ENCODE measurements around the gene RFTN1.

GRCh38 chr3:16322189-16322588 is 191.3 kb downstream of the RFTN1 start:
- TF ChIP-seq CHD7 (IDR thresholded peaks at IDR 0.05; ENCODE audit: insufficient replicate concordance, low read length): no peak
- no peak for TF ChIP-seq RAD21 (IDR thresholded peaks at IDR 0.05 in 1 of 2, conservative IDR thresholded peaks at IDR 0.05 in 1 of 2; ENCODE audit: low read depth in 2 of 2, low read length in 2 of 2)
- TF ChIP-seq TAF1 (IDR thresholded peaks at IDR 0.05; ENCODE audit: low read depth, low read length): no peak
- TF ChIP-seq SIX5 (IDR thresholded peaks at IDR 0.05; ENCODE audit: low read depth, low read length): no peak
- TF ChIP-seq SIN3A (conservative IDR thresholded peaks at IDR 0.05 in 1 of 2, IDR thresholded peaks at IDR 0.05 in 1 of 2; ENCODE audit: low read depth in 1 of 2, low read length in 2 of 2): no peak
- TF ChIP-seq, protein P1, sequence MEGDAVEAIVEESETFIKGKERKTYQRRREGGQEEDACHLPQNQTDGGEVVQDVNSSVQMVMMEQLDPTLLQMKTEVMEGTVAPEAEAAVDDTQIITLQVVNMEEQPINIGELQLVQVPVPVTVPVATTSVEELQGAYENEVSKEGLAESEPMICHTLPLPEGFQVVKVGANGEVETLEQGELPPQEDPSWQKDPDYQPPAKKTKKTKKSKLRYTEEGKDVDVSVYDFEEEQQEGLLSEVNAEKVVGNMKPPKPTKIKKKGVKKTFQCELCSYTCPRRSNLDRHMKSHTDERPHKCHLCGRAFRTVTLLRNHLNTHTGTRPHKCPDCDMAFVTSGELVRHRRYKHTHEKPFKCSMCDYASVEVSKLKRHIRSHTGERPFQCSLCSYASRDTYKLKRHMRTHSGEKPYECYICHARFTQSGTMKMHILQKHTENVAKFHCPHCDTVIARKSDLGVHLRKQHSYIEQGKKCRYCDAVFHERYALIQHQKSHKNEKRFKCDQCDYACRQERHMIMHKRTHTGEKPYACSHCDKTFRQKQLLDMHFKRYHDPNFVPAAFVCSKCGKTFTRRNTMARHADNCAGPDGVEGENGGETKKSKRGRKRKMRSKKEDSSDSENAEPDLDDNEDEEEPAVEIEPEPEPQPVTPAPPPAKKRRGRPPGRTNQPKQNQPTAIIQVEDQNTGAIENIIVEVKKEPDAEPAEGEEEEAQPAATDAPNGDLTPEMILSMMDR (IDR thresholded peaks at IDR 0.05; ENCODE audit: control extremely low read depth in 1 of 3, insufficient read depth in 1 of 3, low read depth in 1 of 3, low read length in 3 of 3): no peak
- TF ChIP-seq FOSL1 (IDR thresholded peaks at IDR 0.05; ENCODE audit: insufficient read depth, low read depth, low read length): no peak
- TF ChIP-seq POLR2A (IDR thresholded peaks at IDR 0.05; ENCODE audit: control extremely low read depth in 1 of 2, low read depth in 2 of 2, low read length in 2 of 2): no peak
- TF ChIP-seq EP300 (IDR thresholded peaks at IDR 0.05; ENCODE audit: borderline replicate concordance in 1 of 2, low read depth in 2 of 2, low read length in 2 of 2): no peak

All from H1 (cell line).